GM18505 (cell line): ENCODE results near the gene TULP4.

Experiments used
- ATAC-seq: cut with Tn5 transposase; IDR thresholded peaks from one replicate; pipeline ENCODE4 v1.9.1; 2021; ENCODE audit not compliant: unreplicated experiment
- POLR2A ChIP-seq: IDR thresholded peaks from 4 replicates; pipeline ENCODE4 v1.6.1; 2011; ENCODE audit warnings: borderline replicate concordance; ENCODE audit not compliant: insufficient read depth, insufficient read length; ENCODE audit errors: extremely low read depth

TULP4 gene, protein sequence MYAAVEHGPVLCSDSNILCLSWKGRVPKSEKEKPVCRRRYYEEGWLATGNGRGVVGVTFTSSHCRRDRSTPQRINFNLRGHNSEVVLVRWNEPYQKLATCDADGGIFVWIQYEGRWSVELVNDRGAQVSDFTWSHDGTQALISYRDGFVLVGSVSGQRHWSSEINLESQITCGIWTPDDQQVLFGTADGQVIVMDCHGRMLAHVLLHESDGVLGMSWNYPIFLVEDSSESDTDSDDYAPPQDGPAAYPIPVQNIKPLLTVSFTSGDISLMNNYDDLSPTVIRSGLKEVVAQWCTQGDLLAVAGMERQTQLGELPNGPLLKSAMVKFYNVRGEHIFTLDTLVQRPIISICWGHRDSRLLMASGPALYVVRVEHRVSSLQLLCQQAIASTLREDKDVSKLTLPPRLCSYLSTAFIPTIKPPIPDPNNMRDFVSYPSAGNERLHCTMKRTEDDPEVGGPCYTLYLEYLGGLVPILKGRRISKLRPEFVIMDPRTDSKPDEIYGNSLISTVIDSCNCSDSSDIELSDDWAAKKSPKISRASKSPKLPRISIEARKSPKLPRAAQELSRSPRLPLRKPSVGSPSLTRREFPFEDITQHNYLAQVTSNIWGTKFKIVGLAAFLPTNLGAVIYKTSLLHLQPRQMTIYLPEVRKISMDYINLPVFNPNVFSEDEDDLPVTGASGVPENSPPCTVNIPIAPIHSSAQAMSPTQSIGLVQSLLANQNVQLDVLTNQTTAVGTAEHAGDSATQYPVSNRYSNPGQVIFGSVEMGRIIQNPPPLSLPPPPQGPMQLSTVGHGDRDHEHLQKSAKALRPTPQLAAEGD (N-terminal part only)

GRCh38 chr6:158312165-158312564 is at the start of gene TULP4:
TULP4 (plus strand) TSS chr6:158312465; CDS start chr6:158314017, 1,552 bp downstream.
- TF ChIP-seq POLR2A, result no peak
- ATAC-seq, result no peak

- no peak for TF ChIP-seq POLR2A
- no peak for ATAC-seq
These were observed 49.5 kb upstream of the TULP4 start for GRCh38 chr6:158262755-158263154.

- TF ChIP-seq POLR2A, result no peak
- ATAC-seq, result no peak
These were observed 48.1 kb upstream of the TULP4 start for GRCh38 chr6:158264180-158264579.

DNA sequence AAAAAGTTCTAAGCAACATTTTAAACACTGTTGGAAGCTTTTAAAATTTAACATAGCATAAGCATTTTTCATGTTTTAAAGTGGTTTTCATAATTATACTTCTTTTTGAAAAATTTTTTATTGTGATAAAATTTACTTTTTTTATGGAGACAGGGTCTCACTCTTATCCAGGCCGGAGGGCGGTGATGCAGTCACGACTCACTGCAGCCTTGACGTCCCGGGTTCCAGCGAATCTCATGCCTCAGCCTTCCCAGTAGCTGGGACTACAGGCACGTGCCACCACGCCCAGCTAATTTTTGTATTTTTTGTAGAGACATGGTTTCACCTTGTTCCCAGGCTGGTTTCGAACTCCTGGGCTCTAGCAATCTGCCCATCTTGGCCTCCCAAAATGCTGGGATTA is 46.1 kb upstream of the TULP4 start:
- ATAC-seq, result no peak
- no peak for TF ChIP-seq POLR2A

DNA sequence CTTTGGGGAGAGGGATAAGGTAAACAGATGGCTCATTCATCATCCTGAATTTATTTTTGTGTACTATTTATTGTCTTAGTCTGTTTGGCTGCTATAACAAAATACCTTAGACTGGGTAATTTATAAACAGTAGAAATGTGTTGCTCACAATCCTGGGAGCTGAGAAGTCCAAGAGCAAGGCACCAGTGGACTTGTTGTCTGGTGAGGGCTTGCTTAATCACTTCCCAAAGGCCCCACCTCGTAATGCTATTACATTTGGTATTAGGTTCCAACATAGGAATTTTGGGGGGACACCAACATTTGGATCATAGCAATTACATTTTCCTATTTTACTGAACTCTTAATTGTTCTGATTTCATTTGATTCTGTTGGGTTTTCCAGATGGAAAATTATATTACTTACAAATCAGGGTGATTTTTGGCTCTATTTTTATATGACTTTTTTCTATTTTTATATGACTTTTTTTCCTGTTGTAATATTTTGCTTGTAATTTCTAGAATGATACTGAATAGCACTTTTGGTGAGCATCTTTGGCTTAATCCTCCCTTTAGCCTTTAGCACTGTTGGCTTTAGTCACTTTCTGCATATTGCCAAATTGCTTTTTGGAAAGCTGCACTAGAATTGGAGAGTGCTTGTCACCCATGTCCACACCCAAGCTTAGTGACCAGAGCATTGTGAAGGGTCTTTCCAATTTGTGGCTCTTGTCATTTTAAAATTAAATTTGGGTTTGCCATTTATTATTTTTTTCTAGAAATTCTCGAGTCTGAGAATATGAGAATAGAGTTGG is 43.7 kb upstream of the TULP4 start:
- no peak for ATAC-seq
- no peak for TF ChIP-seq POLR2A

DNA sequence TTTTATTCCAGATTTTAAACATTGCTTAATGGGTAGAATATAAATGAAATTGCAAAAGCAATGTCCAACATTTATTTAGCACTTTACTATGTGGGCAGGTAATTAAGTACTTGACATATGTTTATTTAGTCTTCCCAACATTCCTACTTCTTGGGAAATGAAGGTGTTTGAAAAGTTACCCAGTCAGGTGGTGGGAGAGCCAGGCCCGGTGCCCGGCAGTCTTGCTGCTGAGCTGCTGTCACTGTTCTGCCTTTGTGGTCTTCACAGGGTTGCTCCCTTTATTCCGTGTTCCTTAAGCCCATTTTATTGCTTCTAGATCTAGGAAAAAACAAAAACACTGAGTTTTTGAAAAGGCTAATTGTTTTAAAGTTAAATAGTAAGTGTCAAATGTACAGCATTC is 42.6 kb upstream of the TULP4 start:
- no peak for TF ChIP-seq POLR2A
- no peak for ATAC-seq

- no peak for TF ChIP-seq POLR2A
- no peak for ATAC-seq
These were observed 41.7 kb upstream of the TULP4 start for GRCh38 chr6:158270389-158271127.

GRCh38 chr6:158272324-158272723 is 39.9 kb upstream of the TULP4 start:
- ATAC-seq, result no peak
- TF ChIP-seq POLR2A, result no peak

DNA sequence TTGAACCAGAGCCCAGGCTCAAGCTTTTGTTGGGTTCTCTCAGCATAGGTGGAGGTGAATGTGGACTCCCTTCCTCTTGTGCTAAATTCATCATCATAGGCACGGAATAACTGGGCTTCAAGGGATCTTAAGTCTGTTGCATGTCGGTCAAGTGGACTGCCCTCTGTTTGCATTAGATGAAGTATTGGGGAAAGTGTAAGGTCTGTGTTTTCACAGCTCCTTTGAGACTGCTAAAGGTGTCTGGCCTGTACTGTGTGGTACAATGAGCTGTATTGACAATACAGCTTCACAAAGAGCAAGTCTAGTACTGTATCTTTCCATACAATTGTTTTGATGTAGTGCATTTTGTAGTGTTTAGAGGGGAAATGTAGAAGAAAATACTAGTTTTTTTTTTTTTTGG is 34.3 kb upstream of the TULP4 start:
- ATAC-seq, result no peak
- no peak for TF ChIP-seq POLR2A

GRCh38 chr6:158279615-158280014 is 32.6 kb upstream of the TULP4 start:
- no peak for TF ChIP-seq POLR2A
- no peak for ATAC-seq

DNA sequence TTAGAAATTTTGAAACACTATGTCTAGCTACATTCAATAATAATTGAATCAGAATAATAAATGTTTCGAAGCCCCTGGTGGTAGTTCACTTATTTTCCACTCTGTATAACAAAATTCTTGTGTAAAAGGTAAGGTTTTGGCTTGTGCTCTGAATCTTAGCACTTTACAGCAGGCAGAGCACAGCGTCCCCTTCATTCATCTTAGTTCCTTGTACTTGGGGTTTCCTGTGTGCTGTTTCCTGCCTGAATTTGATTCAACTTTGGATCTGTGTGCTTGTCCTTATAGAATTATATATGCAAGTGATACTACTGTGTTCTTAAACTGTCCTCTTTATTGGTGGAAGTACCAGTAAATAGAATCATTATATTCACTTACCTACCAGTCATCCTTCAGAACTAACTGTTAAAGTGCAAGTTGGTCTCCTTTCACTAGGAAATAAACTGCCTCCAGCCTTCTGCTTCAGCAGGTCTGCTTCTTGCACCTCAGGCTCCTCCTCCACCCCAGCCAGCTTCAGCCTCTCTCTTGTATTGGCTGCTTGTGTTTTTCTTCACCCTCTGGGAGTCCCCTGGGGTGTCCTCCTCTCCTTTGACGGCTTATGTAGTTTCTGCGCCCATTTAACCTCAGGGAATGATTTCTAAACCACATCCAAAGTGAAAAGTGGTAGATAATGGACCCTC is 28.8 kb upstream of the TULP4 start:
- ATAC-seq, result peak; percentile 58
- TF ChIP-seq POLR2A, result no peak
